BE2C (cell line): Measurements from ENCODE around the gene RAPGEF2.
"Not testable (repeated sequence)": the region's sequence is repeated elsewhere in the genome, so short reads cannot be mapped to it uniquely, and the experiment has no call there.

Experiments used
- DNase-seq: peaks from one replicate; pipeline ENCODE4 v3.0.0-alpha.2; 2020
- H3K27me3 ChIP-seq: fragments of 250-450 bp; sonication (Bioruptor Pico); 2 replicates; pipeline ENCODE4 v1.5.1; 2020; ENCODE audit warnings: mild to moderate bottlenecking
- H3K36me3 ChIP-seq: fragments of 250-450 bp; sonication (Bioruptor Pico); 2 replicates; pipeline ENCODE4 v1.5.1; 2020; ENCODE audit warnings: mild to moderate bottlenecking
- H3K4me1 ChIP-seq: fragments of 250-450 bp; sonication (Bioruptor Pico); 2 replicates; pipeline ENCODE4 v1.5.1; 2020
- H3K4me3 ChIP-seq: 2 replicates; pipeline ENCODE4 v1.5.1; 2011; ENCODE audit warnings: low read depth, low read length
- H3K9me3 ChIP-seq: fragments of 250-450 bp; sonication (Bioruptor Pico); 2 replicates; pipeline ENCODE4 v1.5.1; 2020
- TF ChIP-seq, protein P1 (sequence below): IDR thresholded peaks from 2 replicates; pipeline ENCODE4 v1.5.1; 2012; ENCODE audit warnings: mild to moderate bottlenecking, low read depth, low read length

RAPGEF2 gene

GRCh38 chr4:159077702-159078495 is 25.0 kb upstream of the RAPGEF2 start:
- DNase-seq, result no peak

GRCh38 chr4:159079074-159079473 is 23.8 kb upstream of the RAPGEF2 start:
- Histone ChIP-seq H3K27me3 (no peaks in the 10 kb centered on the region), H3K9me3 (no peaks in the 10 kb centered on the region), H3K36me3 (no peaks in the 10 kb centered on the region), H3K4me3 (no peak overlapping the region), H3K4me1 (no peaks in the 10 kb centered on the region)
- no peak for DNase-seq
- TF ChIP-seq, protein P1, sequence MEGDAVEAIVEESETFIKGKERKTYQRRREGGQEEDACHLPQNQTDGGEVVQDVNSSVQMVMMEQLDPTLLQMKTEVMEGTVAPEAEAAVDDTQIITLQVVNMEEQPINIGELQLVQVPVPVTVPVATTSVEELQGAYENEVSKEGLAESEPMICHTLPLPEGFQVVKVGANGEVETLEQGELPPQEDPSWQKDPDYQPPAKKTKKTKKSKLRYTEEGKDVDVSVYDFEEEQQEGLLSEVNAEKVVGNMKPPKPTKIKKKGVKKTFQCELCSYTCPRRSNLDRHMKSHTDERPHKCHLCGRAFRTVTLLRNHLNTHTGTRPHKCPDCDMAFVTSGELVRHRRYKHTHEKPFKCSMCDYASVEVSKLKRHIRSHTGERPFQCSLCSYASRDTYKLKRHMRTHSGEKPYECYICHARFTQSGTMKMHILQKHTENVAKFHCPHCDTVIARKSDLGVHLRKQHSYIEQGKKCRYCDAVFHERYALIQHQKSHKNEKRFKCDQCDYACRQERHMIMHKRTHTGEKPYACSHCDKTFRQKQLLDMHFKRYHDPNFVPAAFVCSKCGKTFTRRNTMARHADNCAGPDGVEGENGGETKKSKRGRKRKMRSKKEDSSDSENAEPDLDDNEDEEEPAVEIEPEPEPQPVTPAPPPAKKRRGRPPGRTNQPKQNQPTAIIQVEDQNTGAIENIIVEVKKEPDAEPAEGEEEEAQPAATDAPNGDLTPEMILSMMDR, result no peak

More at GRCh38 chr4:159077702-159078495, 25.0 kb upstream of the RAPGEF2 start:
- H3K27me3 ChIP-seq, result no peaks in the 10 kb centered on the region
- TF ChIP-seq, protein P1, result no peak
- no peaks in the 10 kb centered on the region for H3K4me1 ChIP-seq
- no peaks in the 10 kb centered on the region for H3K9me3 ChIP-seq
- no peak overlapping the region for H3K4me3 ChIP-seq
- H3K36me3 ChIP-seq, result no peaks in the 10 kb centered on the region

DNA sequence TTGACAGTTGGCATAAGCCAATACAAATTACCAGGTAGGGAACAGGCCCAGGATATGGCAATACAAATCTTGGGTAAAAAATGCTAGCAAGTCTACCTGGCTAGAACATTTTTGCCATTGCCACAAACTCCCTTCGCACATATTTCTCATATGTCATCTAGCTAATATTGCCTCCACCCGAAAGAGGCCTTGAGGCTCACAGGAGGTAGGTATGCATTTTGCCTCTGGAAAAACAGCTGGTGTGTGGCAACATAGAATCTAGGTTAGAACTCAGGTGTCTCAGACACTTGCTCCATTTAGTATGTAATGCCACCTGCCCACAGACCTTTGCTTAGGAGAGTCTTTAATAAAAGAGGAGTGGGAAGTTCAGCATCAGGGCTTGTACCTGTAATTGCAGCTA is 16.3 kb upstream of the RAPGEF2 start:
- Histone ChIP-seq H3K9me3 (no peaks in the 10 kb centered on the region), H3K4me3 (no peak overlapping the region), H3K4me1 (no peaks in the 10 kb centered on the region), H3K27me3 (no peaks in the 10 kb centered on the region), H3K36me3 (no peaks in the 10 kb centered on the region)
- TF ChIP-seq, protein P1, result no peak
- no peak for DNase-seq

- no peaks in the 10 kb centered on the region for H3K36me3 ChIP-seq
- H3K27me3 ChIP-seq, result no peaks in the 10 kb centered on the region
- TF ChIP-seq, protein P1, result no peak
- no peaks in the 10 kb centered on the region for H3K9me3 ChIP-seq
- H3K4me1 ChIP-seq, result no peaks in the 10 kb centered on the region
- no peak for DNase-seq
- no peak overlapping the region for H3K4me3 ChIP-seq
Measured at GRCh38 chr4:159090255-159090654, 12.6 kb upstream of the RAPGEF2 start.

- not testable (repeated sequence) for H3K4me3 ChIP-seq, H3K9me3 ChIP-seq, DNase-seq, H3K4me1 ChIP-seq, H3K36me3 ChIP-seq, H3K27me3 ChIP-seq
Measured at GRCh38 chr4:159094156-159094555, 8.7 kb upstream of the RAPGEF2 start.

DNA sequence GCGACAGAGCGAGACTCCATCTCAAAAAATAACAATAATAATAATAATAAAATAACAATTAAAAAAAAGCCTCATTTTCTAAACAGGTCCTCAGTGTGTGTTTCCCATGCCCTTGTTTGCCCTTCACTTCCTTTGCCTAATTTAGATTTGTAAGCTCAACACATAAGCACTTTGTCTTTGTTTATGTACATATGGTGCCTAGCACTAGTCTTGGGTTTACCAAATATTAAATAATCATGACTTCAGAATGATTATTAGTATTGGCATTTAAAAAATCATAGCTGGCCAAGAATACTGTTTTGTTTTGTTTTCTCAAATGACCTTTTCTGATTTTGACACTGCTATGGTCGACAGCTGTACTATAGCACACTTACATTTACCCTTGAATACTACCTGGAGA is 6.4 kb upstream of the RAPGEF2 start:
- Histone ChIP-seq H3K36me3 (no peaks in the 10 kb centered on the region), H3K27me3 (no peaks in the 10 kb centered on the region), H3K4me3 (no peak overlapping the region), H3K9me3 (no peaks in the 10 kb centered on the region), H3K4me1 (no peaks in the 10 kb centered on the region)
- TF ChIP-seq, protein P1, result no peak
- DNase-seq, result no peak
